GM18873 (cell line): Measurements from ENCODE around the gene GRK5.
"Not testable (repeated sequence)": the region's sequence is repeated elsewhere in the genome, so short reads cannot be mapped to it uniquely, and the experiment has no call there.

Experiments used
- ATAC-seq: cut with Tn5 transposase; IDR thresholded peaks from one replicate; pipeline ENCODE4 v1.9.1; 2021; ENCODE audit warnings: mild to moderate bottlenecking, moderate library complexity, moderate number of reproducible peaks; ENCODE audit not compliant: unreplicated experiment, low FRiP score

Gene GRK5

GRCh38 chr10:119269737-119270136 lies 62.4 kb downstream of the GRK5 start:
- no peak for ATAC-seq

- peak; percentile 45 for ATAC-seq
Measured at GRCh38 chr10:119270762-119271366, 63.5 kb downstream of the GRK5 start.

- not testable (repeated sequence) for ATAC-seq
Measured at GRCh38 chr10:119272338-119272734, 65.0 kb downstream of the GRK5 start.

- no peak for ATAC-seq
Measured at GRCh38 chr10:119272736-119273135, 65.4 kb downstream of the GRK5 start.

- no peak for ATAC-seq
Measured at GRCh38 chr10:119273413-119273812, 66.0 kb downstream of the GRK5 start.

- ATAC-seq: no peak
Measured at GRCh38 chr10:119274519-119275045, 67.2 kb downstream of the GRK5 start.

GRCh38 chr10:119275085-119275484 lies 67.7 kb downstream of the GRK5 start:
- no peak for ATAC-seq

- ATAC-seq: not testable (repeated sequence)
Measured at GRCh38 chr10:119276194-119276593, 68.8 kb downstream of the GRK5 start.

GRCh38 chr10:119278126-119278709 lies 70.8 kb downstream of the GRK5 start:
- ATAC-seq: no peak

GRCh38 chr10:119279441-119279840 lies 72.1 kb downstream of the GRK5 start:
- ATAC-seq: no peak

GRCh38 chr10:119281581-119282071 lies 74.3 kb downstream of the GRK5 start:
- no peak for ATAC-seq

- no peak for ATAC-seq
Measured at GRCh38 chr10:119282446-119282845, 75.1 kb downstream of the GRK5 start.

GRCh38 chr10:119283387-119283786 lies 76.0 kb downstream of the GRK5 start:
- ATAC-seq: no peak

- ATAC-seq: no peak
Measured at GRCh38 chr10:119283818-119284217, 76.4 kb downstream of the GRK5 start.

GRCh38 chr10:119284679-119285096 lies 77.3 kb downstream of the GRK5 start:
- no peak for ATAC-seq

GRCh38 chr10:119285495-119286267 lies 78.3 kb downstream of the GRK5 start:
- no peak for ATAC-seq

GRCh38 chr10:119286516-119286915 lies 79.1 kb downstream of the GRK5 start:
- ATAC-seq: no peak

- ATAC-seq: no peak
Measured at GRCh38 chr10:119286983-119287633, 79.7 kb downstream of the GRK5 start.

GRCh38 chr10:119288574-119289001 lies 81.2 kb downstream of the GRK5 start:
- no peak for ATAC-seq

GRCh38 chr10:119289227-119289920 lies 82.0 kb downstream of the GRK5 start:
- no peak for ATAC-seq
